ENCODE results near the gene LCE1D.

The LCE1D gene

GRCh38 chr1:152817309-152817708, 20.8 kb downstream of the LCE1D start:
- peak; percentile 12 for DNase-seq (ENCODE audit: low spot score)

GRCh38 chr1:152823294-152823693, 26.8 kb downstream of the LCE1D start:
- no peak for DNase-seq (ENCODE audit: low spot score)

GRCh38 chr1:152824964-152825363, 28.4 kb downstream of the LCE1D start:
- DNase-seq (ENCODE audit: low spot score), result no peak

- no peak for DNase-seq (ENCODE audit: low spot score)
These were observed 30.7 kb downstream of the LCE1D start, which contains the start of gene LCE1A for GRCh38 chr1:152827173-152827572. Gene LCE1A (plus strand): TSS chr1:152827473. CDS start chr1:152827473, 0 bp downstream.

GRCh38 chr1:152836870-152837269, 40.3 kb downstream of the LCE1D start:
- no peak for DNase-seq (ENCODE audit: low spot score)

GRCh38 chr1:152842556-152842955, 46.0 kb downstream of the LCE1D start, which contains the start of gene LCE6A:
Gene LCE6A (plus strand): TSS chr1:152842856. CDS start chr1:152843521, 665 bp downstream.
- DNase-seq (ENCODE audit: low spot score), result no peak

Data from RKO (cell line).